ENCODE measurements around the gene UPK2.

Gene UPK2

DNA sequence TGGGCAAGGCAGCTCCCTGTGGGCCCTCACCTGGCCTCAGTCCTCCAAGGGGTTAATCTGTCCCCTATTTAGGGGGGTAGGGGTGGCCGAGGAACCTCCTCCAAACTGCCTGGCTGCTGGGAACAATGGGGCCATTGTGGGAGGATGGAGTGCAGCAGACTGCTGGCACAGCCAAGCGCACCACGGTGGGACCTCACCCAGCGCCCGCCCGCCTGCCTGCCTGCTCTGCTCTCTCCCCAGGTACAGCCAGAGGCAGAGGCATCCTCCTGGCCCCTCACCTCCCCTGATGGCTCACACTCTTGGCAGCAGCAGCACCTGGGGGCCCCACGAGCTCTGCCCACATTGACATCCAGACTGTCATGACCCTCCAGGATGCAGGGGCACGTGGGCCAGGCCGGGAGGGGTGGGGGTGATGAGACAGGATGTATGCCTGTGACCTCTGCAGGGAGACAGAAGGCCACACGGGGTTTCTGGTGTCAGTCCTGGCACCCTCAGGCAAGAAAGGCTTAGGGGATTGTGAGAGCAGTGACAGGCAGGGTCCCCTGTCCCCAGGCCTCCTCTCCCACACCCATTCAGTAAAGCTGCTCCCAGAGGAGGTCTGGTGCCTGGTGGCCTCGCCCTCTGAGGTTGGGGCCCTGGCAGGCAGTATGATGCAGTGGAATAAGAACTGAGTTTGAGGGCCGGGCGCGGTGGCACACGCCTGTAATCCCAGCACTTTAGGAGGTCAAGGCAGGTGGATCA lies 41.8 kb upstream of the UPK2 start:
- peak; percentile 55 for ATAC-seq (ENCODE audit: low read depth)
- Mint-ChIP-seq H3K36me3 (no peaks in the 10 kb centered on the region), H3K9me3 (no peaks in the 10 kb centered on the region), H3K27ac (peak overlapping the region; percentile 94), H3K4me1 (peaks cover 67% of the 10 kb centered on the region), H3K27me3 (no peaks in the 10 kb centered on the region), H3K4me3 (peak overlapping the region; percentile 77)
- DNase-seq (ENCODE audit: low spot score in 2 of 2): no peak

DNA sequence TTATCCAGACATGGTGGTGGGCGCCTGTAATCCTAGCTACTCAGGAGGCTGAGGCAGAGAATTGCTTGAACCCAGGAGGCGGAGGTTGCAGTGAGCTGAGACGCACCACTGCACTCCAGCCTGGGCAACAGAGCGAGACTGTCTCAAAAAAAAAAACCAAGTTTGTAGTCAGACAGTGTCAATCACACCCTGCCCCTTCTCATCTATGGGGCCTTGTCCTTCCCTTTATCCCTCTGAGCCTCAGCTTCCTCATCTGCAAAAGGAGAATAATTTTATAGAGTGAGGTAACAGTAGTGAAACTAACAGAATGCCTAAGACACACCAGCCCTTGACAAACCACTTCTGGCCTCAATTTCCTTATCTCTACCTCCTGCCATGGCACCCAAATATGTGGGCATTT lies 41.1 kb upstream of the UPK2 start:
- DNase-seq (ENCODE audit: low spot score in 2 of 2) (no peak), ATAC-seq (ENCODE audit: low read depth) (peak; percentile 66)
- Mint-ChIP-seq H3K27ac (peak overlapping the region; percentile 94), H3K4me1 (peaks cover 70% of the 10 kb centered on the region), H3K36me3 (peaks cover 2% of the 10 kb centered on the region), H3K4me3 (peak overlapping the region; percentile 77), H3K9me3 (no peaks in the 10 kb centered on the region), H3K27me3 (no peaks in the 10 kb centered on the region)

DNA sequence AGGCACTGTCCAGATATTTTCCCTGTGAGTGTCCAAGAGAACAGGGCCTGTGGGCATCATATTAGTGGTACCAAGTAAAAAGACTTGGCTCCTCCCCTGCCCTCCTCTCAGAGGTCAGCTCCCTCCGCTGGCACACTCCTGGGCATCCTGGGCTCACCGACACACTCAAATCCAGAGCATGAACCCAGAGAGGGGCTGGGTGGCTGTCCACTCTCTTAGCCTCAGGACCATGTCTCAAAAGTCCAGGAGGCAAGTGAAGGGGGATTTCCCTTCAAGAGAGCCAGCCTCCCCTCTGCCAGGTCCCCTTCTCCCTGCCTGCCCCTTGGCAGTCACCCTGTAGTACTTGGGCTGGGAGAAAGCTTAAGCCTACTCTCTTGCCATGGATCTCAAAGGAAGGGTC lies 40.7 kb upstream of the UPK2 start:
- ATAC-seq (ENCODE audit: low read depth) (no peak), DNase-seq (ENCODE audit: low spot score in 2 of 2) (no peak)
- Mint-ChIP-seq H3K9me3 (no peaks in the 10 kb centered on the region), H3K36me3 (peaks cover 2% of the 10 kb centered on the region), H3K27ac (peak overlapping the region; percentile 94), H3K4me3 (peak overlapping the region; percentile 77), H3K27me3 (no peaks in the 10 kb centered on the region), H3K4me1 (peaks cover 74% of the 10 kb centered on the region)

DNA sequence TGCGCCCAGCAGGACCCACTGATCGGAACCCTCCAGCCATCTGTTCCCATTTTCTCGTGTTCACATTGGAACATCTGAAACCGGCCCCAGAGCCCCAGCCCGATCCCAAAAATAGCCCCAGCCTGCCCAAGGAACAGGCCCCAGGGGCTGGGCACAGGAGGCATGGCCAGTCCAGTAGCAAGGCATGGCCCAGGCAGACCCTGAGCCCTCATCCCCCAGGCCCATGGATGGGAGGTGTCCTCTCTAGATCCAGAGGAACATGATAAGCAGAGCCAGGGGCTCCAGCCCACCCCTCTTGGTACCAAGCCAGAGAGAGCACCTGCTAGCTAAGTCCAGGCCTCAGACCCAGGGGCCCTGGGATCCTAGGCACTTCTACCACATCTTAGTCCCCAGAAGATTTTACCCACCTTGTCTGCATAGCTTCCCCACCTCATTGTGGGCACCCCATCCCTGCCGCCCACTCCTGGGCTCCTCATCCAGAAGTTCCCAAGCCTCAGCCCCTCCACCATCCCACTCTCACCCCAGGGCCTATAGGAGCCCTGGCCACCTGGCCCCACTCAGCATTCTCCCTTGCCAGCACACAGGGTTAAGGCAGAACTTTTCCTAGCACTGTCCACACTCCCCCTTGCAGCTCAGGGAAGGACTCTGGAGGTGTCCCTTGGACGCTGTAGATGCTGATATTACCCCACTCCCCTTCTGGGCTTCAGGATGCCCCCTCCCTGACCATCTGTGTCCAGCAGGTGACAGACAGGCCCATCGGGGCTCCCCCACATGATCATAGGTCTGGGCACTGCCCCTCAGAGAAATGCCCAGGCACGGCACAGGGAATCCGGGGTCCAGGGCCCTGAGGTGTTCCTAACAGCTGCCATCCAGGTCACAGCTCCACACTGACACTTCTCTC lies 39.9 kb upstream of the UPK2 start:
- DNase-seq (ENCODE audit: low spot score in 2 of 2) (no peak), ATAC-seq (ENCODE audit: low read depth) (no peak)
- H3K27me3 Mint-ChIP-seq: no peaks in the 10 kb centered on the region

DNA sequence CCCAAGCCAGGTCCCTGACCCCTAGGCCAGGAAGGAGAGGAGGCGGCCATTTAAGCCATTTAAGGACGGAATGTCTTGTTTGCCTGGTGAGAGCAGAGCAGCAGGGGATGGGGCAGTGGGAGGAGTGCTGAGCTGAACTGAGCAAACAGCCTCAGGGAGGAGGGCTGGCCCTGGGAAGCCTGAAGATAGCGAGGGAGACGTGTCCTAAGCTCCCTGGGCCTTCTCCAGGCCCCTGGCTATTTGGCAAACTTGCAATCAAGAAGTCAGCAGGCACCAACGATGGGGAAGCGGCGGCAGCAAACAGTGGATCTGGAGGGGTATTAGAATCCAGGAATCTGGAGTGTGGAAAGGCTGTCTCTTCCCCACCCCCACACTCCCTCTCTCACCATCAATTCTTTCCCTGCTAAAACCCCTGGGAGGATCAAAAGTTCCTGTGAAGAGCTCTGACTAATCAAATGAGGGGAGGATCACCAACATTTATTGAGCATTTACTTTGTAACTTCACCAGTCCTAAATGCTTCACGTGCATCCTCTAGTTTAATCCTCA lies 39.2 kb upstream of the UPK2 start:
- Mint-ChIP-seq H3K27ac (peak overlapping the region; percentile 94), H3K9me3 (no peaks in the 10 kb centered on the region), H3K27me3 (no peaks in the 10 kb centered on the region), H3K36me3 (peaks cover 2% of the 10 kb centered on the region), H3K4me3 (no peak overlapping the region), H3K4me1 (peaks cover 79% of the 10 kb centered on the region)
- no peak for DNase-seq (ENCODE audit: low spot score in 2 of 2)
- no peak for ATAC-seq (ENCODE audit: low read depth)

More for the DNA sequence above, 39.9 kb upstream of the UPK2 start:
- Mint-ChIP-seq H3K4me1 (peaks cover 82% of the 10 kb centered on the region), H3K4me3 (peak overlapping the region; percentile 46), H3K9me3 (no peaks in the 10 kb centered on the region), H3K27ac (peak overlapping the region; percentile 94), H3K36me3 (peaks cover 2% of the 10 kb centered on the region)

GRCh38 chr11:118917481-118918127 lies 38.5 kb upstream of the UPK2 start:
- DNase-seq (ENCODE audit: low spot score in 2 of 2) (no peak), ATAC-seq (ENCODE audit: low read depth) (no peak)
- peaks cover 72% of the 10 kb centered on the region for H3K4me1 Mint-ChIP-seq
- H3K27ac Mint-ChIP-seq: peak overlapping the region; percentile 94
- H3K27me3 Mint-ChIP-seq: no peaks in the 10 kb centered on the region
- peaks cover 2% of the 10 kb centered on the region for H3K36me3 Mint-ChIP-seq
- no peaks in the 10 kb centered on the region for H3K9me3 Mint-ChIP-seq
- no peak overlapping the region for H3K4me3 Mint-ChIP-seq

- no peak for ATAC-seq (ENCODE audit: low read depth)
- Mint-ChIP-seq H3K27me3 (no peaks in the 10 kb centered on the region), H3K4me1 (peaks cover 73% of the 10 kb centered on the region), H3K27ac (peak overlapping the region; percentile 94), H3K36me3 (peaks cover 2% of the 10 kb centered on the region), H3K4me3 (no peak overlapping the region), H3K9me3 (no peaks in the 10 kb centered on the region)
- no peak for DNase-seq (ENCODE audit: low spot score in 2 of 2)
Observed at GRCh38 chr11:118918128-118918685, 37.9 kb upstream of the UPK2 start.

DNA sequence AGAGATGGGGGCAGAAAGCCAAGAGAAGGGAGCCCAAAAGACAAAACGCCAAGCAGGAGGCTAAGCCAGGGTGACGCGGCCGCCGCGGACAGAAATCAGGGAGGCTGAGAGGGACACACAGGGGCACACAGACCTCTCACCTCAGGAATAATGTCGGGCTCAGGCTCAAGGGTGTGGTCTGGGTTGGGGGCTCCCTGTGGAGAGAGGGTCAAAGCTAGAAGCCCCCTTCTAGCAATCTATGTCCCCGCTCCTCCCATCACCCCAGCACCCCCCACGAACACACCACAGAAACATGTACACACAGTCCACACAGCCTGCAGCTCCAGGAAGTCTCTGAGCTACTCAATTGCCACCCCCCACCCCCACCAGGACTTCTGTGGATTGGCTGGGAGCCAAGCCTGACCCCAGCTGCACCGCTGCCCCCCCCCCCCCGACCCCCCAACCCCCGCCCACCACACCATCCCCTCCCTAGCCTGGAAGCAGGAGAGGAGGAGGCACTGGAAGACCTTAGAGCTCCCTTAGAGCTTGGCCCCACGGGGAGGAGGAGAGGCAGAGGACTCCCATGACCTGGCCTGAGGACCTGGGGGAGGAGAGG lies 37.3 kb upstream of the UPK2 start:
- Mint-ChIP-seq H3K4me3 (no peak overlapping the region), H3K27me3 (no peaks in the 10 kb centered on the region), H3K36me3 (peaks cover 2% of the 10 kb centered on the region), H3K9me3 (no peaks in the 10 kb centered on the region), H3K27ac (peak overlapping the region; percentile 94), H3K4me1 (peaks cover 74% of the 10 kb centered on the region)
- DNase-seq (ENCODE audit: low spot score in 2 of 2): no peak
- ATAC-seq (ENCODE audit: low read depth): no peak

DNA sequence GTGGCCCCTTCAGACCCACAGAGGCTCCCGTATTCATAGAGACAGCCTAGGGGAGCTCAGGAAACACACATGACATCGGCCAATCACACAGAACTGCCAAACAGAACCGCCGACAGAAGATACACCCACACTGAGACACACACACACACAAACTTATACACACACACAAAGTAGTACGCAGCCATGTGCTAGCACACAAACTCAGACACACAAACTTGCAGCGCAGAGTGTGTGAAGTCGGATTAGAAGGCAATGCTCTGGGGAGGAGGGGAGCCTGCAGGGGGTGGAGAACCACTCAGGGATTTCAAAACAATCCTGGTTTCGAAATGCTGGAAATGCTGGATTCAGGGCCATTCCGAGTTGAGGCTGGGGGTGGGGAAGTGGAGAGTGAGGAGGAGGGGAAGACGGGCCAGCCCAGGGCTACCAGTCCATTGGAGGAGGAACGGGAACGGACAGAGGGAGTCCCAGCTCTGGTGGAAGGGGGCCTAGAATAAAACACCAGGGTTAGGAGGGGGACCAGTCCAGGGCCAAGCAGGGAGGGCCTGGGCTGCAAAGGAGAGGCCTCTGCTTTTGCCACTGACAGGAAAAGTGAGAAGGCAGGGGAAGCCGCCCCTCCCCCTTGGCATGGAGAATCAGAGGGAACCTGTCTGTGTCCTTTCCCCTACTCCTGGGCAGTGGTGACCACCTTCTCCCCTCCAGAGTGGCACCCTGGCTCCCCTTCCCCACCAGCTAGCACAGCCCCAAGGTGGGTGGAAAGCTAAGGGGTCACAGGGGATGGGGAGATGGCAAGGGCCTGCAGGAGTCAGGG lies 34.8 kb upstream of the UPK2 start:
- DNase-seq (ENCODE audit: low spot score in 2 of 2) (no peak), ATAC-seq (ENCODE audit: low read depth) (no peak)
- Mint-ChIP-seq H3K4me1 (peaks cover 67% of the 10 kb centered on the region), H3K27ac (peak overlapping the region; percentile 60), H3K9me3 (peaks cover under 1% of the 10 kb centered on the region), H3K27me3 (no peaks in the 10 kb centered on the region), H3K36me3 (peaks cover 2% of the 10 kb centered on the region), H3K4me3 (peak overlapping the region; percentile 58)

GRCh38 chr11:118921929-118922744 lies 34.0 kb upstream of the UPK2 start:
- no peak overlapping the region for H3K27ac Mint-ChIP-seq
- DNase-seq (ENCODE audit: low spot score in 2 of 2) (no peak), ATAC-seq (ENCODE audit: low read depth) (no peak)
- H3K4me1 Mint-ChIP-seq: peaks cover 65% of the 10 kb centered on the region
- H3K4me3 Mint-ChIP-seq: no peak overlapping the region
- no peaks in the 10 kb centered on the region for H3K27me3 Mint-ChIP-seq
- peaks cover 2% of the 10 kb centered on the region for H3K9me3 Mint-ChIP-seq
- H3K36me3 Mint-ChIP-seq: peaks cover 2% of the 10 kb centered on the region

GRCh38 chr11:118922745-118923627 lies 33.1 kb upstream of the UPK2 start:
- peak overlapping the region; percentile 90 for H3K4me3 Mint-ChIP-seq
- ATAC-seq (ENCODE audit: low read depth) (no peak), DNase-seq (ENCODE audit: low spot score in 2 of 2) (no peak)
- no peaks in the 10 kb centered on the region for H3K27me3 Mint-ChIP-seq
- H3K36me3 Mint-ChIP-seq: peaks cover 2% of the 10 kb centered on the region
- peaks cover 65% of the 10 kb centered on the region for H3K4me1 Mint-ChIP-seq
- H3K27ac Mint-ChIP-seq: peak overlapping the region; percentile 67
- H3K9me3 Mint-ChIP-seq: peaks cover 2% of the 10 kb centered on the region

All from memory B cell (primary cell).